ENCODE results near the gene DUSP5.

Gene DUSP5

GRCh38 chr10:110501142-110501937, 3.6 kb downstream of the DUSP5 start:
- DNase-seq: peak in 3 of 5 experiments; percentile 19 to 94 (median 42)

- DNase-seq: peak in 1 of 5 experiments; percentile 50
Measured at GRCh38 chr10:110502072-110502845, 4.6 kb downstream of the DUSP5 start.

DNA sequence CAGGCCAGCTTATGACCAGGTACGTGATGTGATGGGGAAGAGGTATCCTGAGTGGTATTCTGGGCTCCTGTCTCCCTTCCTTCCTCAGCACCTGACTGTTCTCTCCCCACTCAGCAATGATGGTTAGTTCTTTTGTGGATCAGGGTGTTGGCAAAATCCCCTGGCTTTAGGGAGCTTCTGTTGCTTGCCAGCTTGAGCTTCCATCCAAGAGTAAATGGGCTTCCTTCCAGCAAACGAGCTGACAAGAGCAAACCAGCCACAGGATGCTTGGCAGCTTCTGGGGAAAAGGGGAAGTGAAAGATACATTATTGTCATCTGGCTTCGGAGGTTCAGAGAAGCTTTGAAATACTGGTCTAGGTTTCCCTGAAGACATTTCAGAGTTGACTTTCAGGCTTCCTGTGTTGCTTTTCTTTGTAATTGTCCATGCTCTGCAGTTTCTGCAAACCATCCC, 5.2 kb downstream of the DUSP5 start:
- DNase-seq: peak in 1 of 5 experiments; percentile 61

GRCh38 chr10:110503528-110504110, 5.9 kb downstream of the DUSP5 start:
- DNase-seq: no peak

- DNase-seq: peak in 4 of 5 experiments; percentile 6 to 92 (median 56)
Measured at GRCh38 chr10:110504111-110504735, 6.5 kb downstream of the DUSP5 start.

DNA sequence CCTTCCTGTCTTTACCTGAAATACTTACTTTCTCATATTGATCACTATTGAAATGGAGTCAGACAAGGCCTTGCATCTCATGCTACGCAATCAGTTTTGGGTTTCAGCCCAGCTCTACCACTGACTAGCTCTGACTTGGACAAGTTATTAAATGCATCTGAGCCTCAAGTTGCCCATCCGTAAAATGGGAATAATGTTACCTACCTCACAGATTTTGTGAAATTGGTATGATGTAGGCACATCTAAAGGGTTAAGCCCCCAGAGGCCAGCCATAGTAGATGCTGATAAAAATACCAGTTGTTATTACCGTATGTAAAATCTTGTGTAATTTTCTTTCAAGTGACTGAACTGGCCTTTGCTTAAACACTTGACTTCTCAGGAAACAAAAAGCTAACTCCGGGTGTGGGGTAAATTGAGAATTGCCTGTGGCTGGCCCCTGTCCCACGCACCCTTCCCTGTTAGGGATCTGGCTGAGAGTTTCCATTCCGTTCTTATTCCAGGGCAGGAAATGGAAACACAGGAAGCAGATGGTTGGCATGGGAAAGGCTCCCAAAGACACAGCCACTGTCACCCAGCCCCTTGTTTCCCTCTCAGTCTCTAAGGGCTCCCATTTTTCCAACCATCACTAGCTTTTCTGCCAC, 7.5 kb downstream of the DUSP5 start:
- no peak for DNase-seq

DNA sequence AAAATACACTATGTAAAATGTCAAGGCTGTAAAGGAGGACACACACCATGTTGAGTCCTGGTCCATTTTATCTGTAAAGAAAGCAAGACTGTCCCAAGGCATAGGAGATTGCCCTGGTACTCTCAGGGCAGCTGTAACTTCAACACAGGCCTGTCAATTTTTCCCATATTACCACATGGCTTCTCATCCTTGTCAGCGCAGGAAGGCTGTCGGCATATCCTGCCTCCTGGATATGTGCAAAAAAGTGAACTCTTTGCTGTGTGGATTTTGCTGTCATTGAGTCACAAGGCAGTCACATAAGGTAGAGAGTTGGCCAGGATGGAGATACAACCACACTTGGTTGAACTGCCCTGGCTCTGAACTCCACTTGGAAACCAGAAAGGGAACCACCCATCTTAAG, 8.7 kb downstream of the DUSP5 start:
- DNase-seq: no peak

GRCh38 chr10:110507346-110507745, 9.6 kb downstream of the DUSP5 start:
- DNase-seq: no peak

DNA sequence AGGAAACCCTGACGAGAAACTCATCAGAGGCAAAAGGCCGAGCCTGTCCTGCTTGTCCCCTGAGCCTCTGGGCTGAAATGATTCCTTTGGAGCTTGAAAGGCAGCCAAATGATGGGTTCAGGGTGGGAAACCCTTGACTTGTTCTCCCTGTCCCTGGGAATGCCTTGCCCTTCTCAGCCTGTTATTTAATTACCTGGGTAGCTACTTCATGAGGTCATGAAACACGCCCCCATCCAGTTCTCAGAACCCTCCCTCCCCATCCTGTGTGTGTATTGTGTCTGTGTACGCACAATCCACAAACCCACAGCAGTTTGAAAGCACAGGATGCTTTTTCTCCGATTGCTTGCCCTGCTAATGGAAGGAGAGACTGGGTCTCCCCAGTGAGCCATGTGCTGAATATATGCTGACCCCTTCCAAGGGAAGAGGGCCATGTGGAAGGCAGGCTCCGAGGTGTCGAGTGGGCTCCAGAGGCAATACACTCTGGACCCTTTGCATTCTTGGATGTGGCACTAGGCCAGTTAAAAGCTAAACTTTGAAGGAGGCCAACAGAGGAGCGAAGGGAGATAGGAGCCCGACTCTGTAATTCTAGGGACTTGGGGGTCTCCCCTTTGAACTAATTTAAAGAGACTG, 10.6 kb downstream of the DUSP5 start:
- DNase-seq: no peak

DNA sequence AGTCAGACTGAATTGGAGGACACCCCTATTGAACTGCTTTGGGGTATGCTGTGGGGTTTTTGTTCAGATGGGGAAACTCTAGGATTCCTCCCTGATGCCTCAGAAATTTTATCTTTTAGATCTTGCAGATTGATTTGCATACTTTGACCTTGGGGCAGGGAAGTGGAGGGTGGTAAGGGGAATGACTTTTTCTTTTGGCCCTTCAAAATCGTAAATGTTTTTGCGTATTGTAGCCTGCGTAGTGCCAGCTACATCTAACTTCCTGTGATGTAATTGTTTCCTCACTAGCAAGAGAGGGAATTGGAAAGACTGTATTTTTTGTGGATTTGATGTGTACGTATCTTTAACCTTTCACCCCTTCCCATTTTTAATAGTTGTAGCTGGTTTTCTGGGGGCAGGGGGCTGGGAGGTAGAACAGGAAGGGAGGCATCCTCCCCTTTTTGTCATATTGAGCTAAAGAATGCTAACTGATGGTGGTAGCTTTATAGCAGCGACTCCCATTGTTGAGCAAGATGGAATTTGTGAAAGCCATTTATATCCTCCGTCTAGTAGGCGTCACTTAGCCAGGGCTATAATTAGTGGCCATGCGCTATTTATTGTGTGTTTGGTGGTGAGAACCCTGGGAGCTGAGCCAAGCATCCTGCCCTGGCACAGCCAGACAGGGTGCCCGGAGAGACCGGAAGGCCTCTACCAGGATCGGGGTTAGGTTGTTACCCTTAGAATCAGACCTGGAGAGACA, 11.3 kb downstream of the DUSP5 start:
- no peak for DNase-seq

GRCh38 chr10:110509560-110509959, 11.9 kb downstream of the DUSP5 start:
- DNase-seq: no peak

- no peak for DNase-seq
Measured at GRCh38 chr10:110510086-110510485, 12.4 kb downstream of the DUSP5 start.

GRCh38 chr10:110510730-110511129, 13.0 kb downstream of the DUSP5 start:
- DNase-seq: no peak

DNA sequence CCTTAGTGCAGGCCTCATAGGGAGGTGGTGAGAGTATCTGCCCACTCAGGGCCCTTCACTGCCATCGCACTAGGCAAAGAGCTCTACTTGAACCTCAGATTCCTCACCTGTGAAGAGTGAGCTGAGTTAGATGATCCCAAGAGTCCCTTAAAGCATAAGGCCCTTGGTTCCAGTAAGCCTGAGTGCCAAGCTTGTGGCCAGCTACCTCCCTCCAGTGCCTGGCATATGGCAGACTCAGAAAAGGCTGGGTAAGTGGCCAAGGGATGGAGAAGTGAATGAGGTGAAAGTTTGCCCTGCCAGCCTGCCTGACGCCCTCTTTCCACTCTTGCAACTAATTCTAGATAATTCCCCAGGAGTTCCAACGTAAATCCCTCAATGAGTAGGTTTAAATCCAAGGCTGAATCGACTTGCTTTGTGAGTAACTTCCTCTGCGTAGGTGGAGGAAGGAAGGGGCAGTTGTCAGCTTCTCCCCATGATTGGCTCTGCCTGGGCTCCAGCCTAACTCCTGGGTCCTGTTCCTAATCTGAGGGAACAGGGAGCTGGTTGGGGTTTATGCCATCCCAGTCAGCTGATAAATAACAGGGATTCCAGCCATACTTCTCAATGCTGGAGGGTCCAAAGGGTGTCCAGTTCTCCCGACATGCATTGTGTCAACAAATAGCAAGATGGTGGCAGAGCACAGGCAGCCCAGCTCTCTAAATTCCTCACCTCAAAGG, 14.2 kb downstream of the DUSP5 start:
- DNase-seq: no peak

DNA sequence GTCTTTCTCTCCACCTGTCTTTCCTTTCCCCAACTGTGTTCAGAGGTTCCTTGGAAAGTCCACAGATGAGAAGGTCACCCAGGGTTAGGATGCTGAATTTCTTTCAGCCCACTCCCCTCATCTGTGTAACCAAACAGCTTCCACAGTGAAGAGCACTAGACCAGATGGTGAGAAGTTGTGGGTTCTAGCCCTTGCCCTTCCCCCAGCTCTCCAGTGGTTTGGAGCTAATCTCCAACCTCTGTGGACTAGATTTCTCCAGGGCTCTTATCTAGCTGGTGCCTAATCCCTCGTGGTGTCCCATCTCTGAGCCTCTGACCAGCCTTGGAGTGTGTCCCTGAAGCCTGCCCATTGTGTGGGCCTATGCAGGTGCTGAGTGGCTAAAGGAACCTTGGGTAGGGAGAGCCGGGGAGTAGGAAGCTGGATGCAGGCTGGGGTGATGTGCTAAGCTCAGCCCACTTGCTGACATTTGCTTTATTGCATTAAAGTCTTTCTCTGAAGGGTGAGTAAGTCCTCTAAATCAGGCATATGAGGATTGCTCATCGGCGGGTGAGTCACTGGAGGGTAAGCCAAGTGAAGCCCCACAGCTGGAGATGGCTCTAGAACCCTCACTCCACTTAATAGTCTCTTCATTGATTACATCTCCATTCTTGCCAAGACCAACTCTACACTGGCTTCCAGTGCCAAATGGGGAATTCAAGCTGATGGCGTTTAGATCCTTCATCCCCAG, 14.9 kb downstream of the DUSP5 start:
- peak in 1 of 5 experiments; percentile 34 for DNase-seq

DNA sequence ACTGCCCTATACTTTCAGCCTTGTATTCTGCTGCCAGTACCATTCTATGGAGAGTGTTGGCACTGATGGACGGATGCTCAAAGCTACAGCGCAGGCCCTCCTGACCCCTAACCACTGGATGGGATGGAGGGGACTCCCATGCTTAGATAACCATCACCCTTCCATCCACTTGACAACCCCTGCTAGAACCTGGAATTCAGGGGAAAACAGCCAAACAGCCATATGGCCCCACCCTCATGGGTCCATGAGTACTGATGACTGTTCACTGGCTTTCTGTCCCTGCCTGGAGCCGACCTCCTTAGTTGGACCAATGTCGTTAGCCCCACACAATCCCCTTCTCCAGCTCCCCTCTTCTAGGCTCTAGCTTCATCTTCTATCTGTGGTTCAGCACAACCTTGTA, 16.2 kb downstream of the DUSP5 start:
- DNase-seq: no peak

DNA sequence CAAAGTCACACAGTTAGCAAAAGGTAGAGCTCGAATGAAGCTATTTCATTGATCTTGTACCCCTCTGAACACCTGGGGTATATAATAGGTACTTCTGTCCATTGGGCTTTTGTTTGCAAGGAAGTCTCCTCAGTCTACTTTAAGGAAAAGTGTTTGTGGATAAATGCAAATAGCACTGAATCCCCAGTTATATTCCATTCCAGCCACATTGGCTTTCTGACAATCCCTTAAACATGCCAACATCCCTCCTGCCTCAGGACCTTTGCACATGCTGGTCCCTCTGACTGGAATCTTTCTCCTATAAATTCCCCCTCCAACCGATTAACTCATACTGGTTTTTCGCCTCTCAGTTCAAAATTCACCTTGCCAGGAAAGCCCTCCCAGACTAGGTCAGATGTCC, 17.1 kb downstream of the DUSP5 start:
- DNase-seq: no peak

DNA sequence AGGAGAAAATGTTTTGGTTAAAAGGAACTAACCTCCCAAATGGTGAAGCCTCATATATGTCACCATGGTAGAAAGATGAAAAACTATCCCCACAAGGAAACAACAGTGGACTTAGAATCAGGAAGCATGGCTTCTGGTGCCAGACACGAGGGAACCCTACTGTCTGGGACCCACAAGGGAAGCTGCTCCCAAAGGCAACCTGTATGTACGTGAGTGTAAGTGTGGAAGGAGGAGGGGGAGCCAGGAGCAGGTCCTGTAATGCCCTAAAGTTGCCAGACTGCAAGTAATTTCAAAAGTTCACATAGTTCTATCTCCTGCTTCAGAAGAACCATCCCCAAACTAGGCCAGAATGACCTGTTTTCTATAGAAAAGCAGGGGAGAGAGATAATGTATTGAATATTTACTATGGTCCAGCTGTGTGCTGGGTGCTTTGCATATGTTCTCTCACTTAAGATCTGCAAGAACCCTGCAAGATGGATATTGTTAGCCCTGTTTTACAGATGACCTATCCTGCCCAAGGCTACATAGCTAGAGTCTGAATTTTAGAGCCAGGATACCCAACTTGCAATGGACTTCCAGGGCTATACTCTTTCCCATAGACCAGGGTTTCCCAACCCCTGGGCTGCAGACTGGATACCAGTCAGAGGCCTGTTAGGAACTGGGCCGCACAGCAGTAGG, 19.2 kb downstream of the DUSP5 start:
- DNase-seq: no peak

DNA sequence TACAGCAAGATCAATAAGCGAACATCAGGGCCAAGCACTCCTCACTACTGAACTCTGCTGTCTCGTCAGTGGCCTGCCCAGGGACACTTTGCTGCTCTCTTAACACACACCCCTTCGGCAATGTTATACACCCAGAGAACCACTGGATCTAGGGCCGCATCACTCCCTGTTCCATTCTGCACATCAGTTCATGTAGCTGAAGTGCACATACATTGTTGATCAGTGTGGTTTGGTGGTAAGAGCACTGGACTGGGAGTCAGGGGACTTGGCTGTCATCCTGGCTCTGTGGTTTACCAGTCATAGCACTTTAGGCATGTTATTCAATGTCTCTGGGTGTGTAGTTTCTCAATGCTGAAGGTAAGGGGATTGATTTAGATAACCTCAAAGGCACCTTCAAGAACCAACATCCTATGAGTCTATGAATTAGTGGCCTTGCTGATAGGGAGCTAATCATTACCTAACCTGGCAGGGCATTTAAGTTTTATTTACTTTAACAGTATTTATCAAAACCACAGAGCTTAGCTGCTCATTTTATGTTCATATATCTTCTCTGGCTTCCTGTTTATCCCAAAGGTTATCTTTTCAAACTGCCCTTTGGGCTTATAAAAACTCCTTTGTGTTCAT, 24.8 kb downstream of the DUSP5 start:
- DNase-seq: peak in 1 of 5 experiments; percentile 87

Data from T-helper 2 cell (primary cell).